Stimulated activated CD4-positive, alpha-beta T cell treated with anti-CD3 and anti-CD28 coated beads, Interleukin-15, amount 100 ng/mL, for 24 hours (primary cell): ENCODE measurements around the gene SDHC.
"Not testable (repeated sequence)": the region's sequence is repeated elsewhere in the genome, so short reads cannot be mapped to it uniquely, and the experiment has no call there.

Source experiments
- DNase-seq: peaks from one replicate; pipeline ENCODE4 v3.0.0-alpha.2; 2020

SDHC gene

GRCh38 chr1:161388639-161389038 lies 74.5 kb downstream of the SDHC start:
- no peak for DNase-seq

GRCh38 chr1:161389158-161389557 lies 75.0 kb downstream of the SDHC start:
- not testable (repeated sequence) for DNase-seq

- DNase-seq, result peak; percentile 94
Observed at GRCh38 chr1:161389691-161390558, 75.7 kb downstream of the SDHC start.

- DNase-seq, result no peak
Observed at GRCh38 chr1:161390559-161390858, 76.3 kb downstream of the SDHC start.

DNA sequence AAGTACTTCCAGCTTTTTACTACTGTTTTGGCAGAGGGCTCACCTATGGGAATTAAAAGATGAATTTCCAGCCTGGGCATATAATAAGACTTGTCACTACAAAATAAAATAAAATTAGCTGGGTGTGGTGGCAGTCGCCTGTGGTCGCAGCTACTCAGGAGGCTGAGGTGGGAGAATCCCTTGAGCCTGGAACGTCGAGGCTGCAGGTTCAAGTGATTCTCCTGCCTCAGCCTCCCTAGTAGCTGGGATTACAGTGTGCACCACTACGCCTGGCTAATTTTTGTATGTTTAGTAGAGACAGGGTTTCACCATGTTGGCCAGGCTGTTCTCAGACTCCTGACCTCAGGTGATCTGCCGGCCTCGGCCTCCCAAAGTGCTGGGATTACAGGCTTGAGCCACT lies 77.0 kb downstream of the SDHC start:
- DNase-seq, result not testable (repeated sequence)

DNA sequence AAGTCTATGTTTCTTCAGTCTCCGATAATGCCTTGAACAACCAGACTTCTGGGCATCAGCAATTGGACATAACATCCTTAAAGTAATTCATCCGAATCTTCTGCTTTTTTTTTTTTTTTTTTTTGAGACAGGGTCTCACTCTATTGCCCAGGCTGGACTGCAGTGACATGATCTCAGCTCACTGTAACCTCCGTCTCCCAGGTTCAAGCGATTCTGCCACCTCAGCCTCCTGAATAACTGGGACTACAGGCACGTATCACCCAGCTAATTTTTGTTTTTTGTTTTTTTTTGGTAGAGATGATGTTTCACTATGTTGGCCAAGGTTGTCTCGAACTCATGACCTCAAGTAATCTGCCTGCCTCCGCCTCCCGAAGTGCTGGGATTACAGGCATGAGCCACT lies 77.4 kb downstream of the SDHC start:
- DNase-seq, result no peak

DNA sequence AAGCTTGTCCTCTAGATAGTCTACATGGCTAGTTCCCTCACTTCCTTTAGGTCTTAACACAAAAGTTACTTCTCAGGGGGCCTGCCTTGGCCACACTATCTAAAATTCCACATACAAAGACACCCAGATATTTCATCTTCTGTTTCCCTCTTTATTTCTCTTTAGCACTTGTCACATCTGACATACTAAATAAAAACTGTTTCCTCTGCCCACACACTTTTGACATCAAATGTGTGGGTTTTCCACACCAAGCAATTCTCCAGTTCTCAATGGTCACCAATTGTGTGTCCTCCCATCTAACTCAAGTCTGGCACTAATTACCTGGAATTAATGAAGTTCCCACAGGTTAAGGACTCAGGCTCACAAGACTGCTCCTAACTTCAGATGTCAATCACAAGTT lies 79.0 kb downstream of the SDHC start:
- DNase-seq, result no peak

DNA sequence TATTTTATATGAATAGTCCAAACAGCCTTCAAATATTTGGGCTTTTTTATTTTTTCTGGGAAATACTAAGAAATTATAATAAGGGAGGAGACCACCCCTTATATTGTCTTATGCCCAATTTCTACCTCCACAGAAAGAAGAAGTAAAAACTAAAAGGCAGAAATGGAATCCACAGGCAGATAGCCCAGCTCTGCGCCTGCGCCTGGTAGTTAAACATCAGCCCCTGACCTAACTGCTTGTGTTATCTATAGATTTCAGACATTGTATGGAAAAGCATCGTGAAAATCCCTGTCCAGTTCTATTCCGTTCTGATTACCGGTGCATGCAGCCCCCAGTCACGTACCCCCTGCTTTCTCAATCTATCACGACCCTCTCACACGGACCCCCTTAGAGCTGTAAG lies 82.9 kb downstream of the SDHC start:
- DNase-seq, result not testable (repeated sequence)

DNA sequence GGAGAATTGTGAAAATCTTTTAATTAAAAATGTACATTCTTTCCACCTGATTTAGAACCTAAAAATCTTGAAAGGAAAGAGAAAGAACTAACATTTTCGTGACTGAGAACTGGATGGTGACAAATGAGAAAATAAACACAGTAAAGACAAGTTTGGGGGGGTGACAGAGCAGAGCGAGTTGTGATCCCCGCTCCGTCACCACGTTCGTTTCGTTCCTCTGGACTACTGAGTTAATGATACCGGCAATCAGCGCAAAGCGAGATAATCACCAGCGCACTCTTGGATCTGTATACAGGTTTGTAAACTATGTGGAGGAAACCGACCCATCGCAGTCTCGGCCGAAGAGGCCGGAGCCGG lies 84.7 kb downstream of the SDHC start:
- DNase-seq, result no peak

DNA sequence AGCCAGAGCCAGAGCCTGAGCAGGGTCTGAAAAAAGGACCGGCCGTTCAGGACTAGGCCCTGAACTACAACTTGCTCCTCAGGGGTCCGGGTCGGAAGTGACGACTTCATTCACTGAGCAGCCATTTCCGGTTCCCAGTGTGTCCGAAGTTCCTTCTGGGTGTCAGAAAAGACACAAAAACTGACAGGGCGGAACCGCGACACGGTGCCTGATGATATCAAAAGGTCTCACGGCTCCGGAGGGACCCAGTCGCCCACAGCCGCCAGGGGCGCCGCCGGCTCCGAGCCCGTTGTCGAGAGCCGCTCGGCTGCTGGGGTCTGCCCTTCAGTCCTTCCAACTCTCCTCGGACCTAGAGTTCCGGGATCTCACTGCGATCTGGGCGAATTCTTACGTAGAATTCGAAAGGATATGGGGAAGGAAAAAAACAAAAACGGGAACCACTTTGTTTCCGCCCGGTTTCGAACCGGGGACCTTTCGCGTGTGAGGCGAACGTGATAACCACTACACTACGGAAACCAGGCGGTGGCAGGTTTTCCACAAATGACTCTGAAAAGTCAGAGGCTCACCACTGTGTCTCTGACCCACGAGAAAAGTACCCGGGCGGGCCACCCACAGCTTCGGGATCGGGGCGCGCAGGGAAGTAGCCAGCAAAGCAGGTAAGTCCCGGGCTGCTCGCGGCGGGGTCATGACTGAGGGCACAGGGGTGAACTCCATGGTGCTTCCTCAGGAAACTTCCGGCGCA lies 85.2 kb downstream of the SDHC start:
- DNase-seq, result peak; percentile 91

- DNase-seq, result no peak
Observed at GRCh38 chr1:161402446-161402845, 88.3 kb downstream of the SDHC start.

GRCh38 chr1:161404051-161404597 lies 89.9 kb downstream of the SDHC start:
- no peak for DNase-seq

GRCh38 chr1:161406551-161406950 lies 92.4 kb downstream of the SDHC start:
- not testable (repeated sequence) for DNase-seq

GRCh38 chr1:161407451-161407985 lies 93.3 kb downstream of the SDHC start:
- DNase-seq, result no peak

GRCh38 chr1:161408429-161409052 lies 94.4 kb downstream of the SDHC start:
- DNase-seq, result no peak

- peak; percentile 30 for DNase-seq
Observed at GRCh38 chr1:161409848-161410635, 95.9 kb downstream of the SDHC start.

GRCh38 chr1:161410636-161410970 lies 96.4 kb downstream of the SDHC start:
- not testable (repeated sequence) for DNase-seq
